Heart left ventricle (tissue), 13 donors: ENCODE data around the gene KCNJ16.

Experiments used
- POLR2A ChIP-seq, 2 donors: fragments of 450-650 bp; IDR thresholded peaks; one replicate each; pipeline ENCODE4 v1.6.1; 2017; ENCODE audit warnings: antibody characterized with exemption in 2 of 2, mild to moderate bottlenecking in 2 of 2, moderate library complexity in 2 of 2
- TF ChIP-seq, protein P1 (sequence below), 12 donors: fragments of 200-600 bp; sonication (generic) in 4 of 12; IDR thresholded peaks; one replicate each; pipeline versions ENCODE4 v1.5.0 to v1.8.0; 2018 to 2022; ENCODE audit warnings: antibody characterized with exemption in 12 of 12, mild to moderate bottlenecking in 5 of 12
- donor health status: ischemic (EF 13 %, LVEDD 7.1; RV severe dilation, severe dysfunction).
- donor health status: DM: no; HTN: yes; CAD: no.
- donor health status: DM: no; HTN: no; CAD: no.
- donor health status: ischemic (EF 25% LVEDD 6.9; RV normal size, moderate dysfunction).
- donor health status: ischemic (EF 25% LVEDD 5.7; RV mildly dilated, moderate dysfunction).
- donor health status: ischemic (EF 35%, LVEDD 5.7; RV mildly dilated, moderate dysfunction).
- donor health status: nonischemic (EF 11% LVEDD 7.7; RV severe dilation, severe dysfunction).
- donor health status: DM: yes; HTN: yes; CAD: no.
- donor health status: PGD.
- donor health status: ischemic (EF 29% LVEDD 5.4; RV normal size, mild dysfunction).
- donor health status: nonischemic (EF 23%, LVEDD 6.1; RV moderate dilation, normal function).

DNA sequence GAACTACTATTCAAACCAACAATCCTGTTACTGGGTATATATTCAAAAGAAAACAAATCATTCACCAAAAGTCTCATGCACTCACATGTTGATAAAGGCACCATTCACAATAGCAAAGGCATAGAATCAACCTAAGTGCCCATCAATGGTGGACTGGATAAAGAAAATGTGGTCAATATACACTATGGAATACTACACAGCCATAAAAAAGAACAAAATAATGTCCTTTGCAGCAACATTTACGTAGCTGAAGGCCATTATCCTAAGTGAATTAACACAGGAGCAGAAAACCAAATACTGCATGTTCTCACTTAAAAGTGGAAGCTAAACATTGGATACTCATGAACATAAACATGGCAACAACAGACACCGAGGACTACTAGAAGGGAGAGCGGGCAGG, 41.9 kb downstream of the KCNJ16 start:
- TF ChIP-seq POLR2A (IDR thresholded peaks at IDR 0.05): no peak
- TF ChIP-seq, protein P1, sequence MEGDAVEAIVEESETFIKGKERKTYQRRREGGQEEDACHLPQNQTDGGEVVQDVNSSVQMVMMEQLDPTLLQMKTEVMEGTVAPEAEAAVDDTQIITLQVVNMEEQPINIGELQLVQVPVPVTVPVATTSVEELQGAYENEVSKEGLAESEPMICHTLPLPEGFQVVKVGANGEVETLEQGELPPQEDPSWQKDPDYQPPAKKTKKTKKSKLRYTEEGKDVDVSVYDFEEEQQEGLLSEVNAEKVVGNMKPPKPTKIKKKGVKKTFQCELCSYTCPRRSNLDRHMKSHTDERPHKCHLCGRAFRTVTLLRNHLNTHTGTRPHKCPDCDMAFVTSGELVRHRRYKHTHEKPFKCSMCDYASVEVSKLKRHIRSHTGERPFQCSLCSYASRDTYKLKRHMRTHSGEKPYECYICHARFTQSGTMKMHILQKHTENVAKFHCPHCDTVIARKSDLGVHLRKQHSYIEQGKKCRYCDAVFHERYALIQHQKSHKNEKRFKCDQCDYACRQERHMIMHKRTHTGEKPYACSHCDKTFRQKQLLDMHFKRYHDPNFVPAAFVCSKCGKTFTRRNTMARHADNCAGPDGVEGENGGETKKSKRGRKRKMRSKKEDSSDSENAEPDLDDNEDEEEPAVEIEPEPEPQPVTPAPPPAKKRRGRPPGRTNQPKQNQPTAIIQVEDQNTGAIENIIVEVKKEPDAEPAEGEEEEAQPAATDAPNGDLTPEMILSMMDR (IDR thresholded peaks at IDR 0.05): no peak
